ENCODE results near the gene MYOZ1. TPM values are rescaled to one million over a fixed set of nuclear protein-coding genes. Genes with fewer than 3 reads are reported as not detected.

MYOZ1 gene
- total RNA-seq, 1 experiment from 2014 or later: not detected

DNA sequence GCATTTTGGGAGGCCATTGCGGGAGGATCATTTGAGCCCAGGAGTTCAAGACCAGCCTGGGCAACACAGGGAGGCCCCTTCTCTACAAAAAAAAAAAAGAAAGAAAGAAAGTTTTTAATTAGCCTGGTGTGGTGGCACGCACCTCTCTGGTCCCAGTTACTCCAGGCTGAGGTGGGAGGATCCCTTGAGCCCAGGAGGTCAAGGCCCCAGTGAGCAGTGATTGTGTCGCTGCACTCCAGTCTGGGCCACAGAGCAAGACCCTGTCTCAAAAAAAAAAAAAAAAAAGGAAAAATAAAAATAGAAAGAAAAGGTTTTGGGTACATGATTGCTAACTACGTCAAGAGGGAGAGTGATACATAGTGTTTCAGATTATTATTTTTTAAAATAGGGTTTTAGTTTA is 48.2 kb downstream of the MYOZ1 start:
- DNase-seq (ENCODE audit: low read depth, low spot score) (no peak), ATAC-seq (no peak)
- no peaks in the 10 kb centered on the region for H3K27me3 ChIP-seq (ENCODE audit: insufficient read depth, low read length)
- H3K4me1 ChIP-seq (ENCODE audit: control insufficient read depth in 1 of 2, insufficient read depth in 2 of 2, low read length in 2 of 2): peaks cover 14 to 23% of the 10 kb centered on the region in 2 experiments; a peak in 3 of 4 replicates
- POLR2A ChIA-PET: no interaction called here
- CTCF ChIA-PET: no interaction called here
- no peak overlapping the region for H3K9ac ChIP-seq (ENCODE audit: low read length)
- no peaks in the 10 kb centered on the region for H3K9me3 ChIP-seq (ENCODE audit: control insufficient read depth in 1 of 2, insufficient read depth in 1 of 2, low read depth in 1 of 2, low read length in 2 of 2)
- TF ChIP-seq TCF7L2 (IDR thresholded peaks at IDR 0.05; ENCODE audit: borderline replicate concordance, extremely low read depth, insufficient read depth, insufficient read length) (no peak), SRF (IDR thresholded peaks at IDR 0.05; ENCODE audit: low read depth) (no peak), JUND (IDR thresholded peaks at IDR 0.05) (no peak), EZH2 (IDR thresholded peaks at IDR 0.05) (no peak), ZFX (IDR thresholded peaks at IDR 0.05) (no peak), ZNF274 (IDR thresholded peaks at IDR 0.05; ENCODE audit: low read depth, low read length) (no peak), YY1 (IDR thresholded peaks at IDR 0.05; ENCODE audit: extremely low read depth, insufficient replicate concordance, low read depth, low read length) (no peak), SP1 (IDR thresholded peaks at IDR 0.05; ENCODE audit: low read depth) (no peak), CEBPB (IDR thresholded peaks at IDR 0.05; ENCODE audit: low read depth) (no peak), FOSL1 (IDR thresholded peaks at IDR 0.05; ENCODE audit: low read depth) (no peak), RAD21 (IDR thresholded peaks at IDR 0.05; ENCODE audit: low read depth) (no peak), ELF1 (IDR thresholded peaks at IDR 0.05; ENCODE audit: borderline replicate concordance, low read depth) (no peak)
- TF ChIP-seq, protein P1, sequence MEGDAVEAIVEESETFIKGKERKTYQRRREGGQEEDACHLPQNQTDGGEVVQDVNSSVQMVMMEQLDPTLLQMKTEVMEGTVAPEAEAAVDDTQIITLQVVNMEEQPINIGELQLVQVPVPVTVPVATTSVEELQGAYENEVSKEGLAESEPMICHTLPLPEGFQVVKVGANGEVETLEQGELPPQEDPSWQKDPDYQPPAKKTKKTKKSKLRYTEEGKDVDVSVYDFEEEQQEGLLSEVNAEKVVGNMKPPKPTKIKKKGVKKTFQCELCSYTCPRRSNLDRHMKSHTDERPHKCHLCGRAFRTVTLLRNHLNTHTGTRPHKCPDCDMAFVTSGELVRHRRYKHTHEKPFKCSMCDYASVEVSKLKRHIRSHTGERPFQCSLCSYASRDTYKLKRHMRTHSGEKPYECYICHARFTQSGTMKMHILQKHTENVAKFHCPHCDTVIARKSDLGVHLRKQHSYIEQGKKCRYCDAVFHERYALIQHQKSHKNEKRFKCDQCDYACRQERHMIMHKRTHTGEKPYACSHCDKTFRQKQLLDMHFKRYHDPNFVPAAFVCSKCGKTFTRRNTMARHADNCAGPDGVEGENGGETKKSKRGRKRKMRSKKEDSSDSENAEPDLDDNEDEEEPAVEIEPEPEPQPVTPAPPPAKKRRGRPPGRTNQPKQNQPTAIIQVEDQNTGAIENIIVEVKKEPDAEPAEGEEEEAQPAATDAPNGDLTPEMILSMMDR (IDR thresholded peaks at IDR 0.05 in 2 of 3, conservative IDR thresholded peaks at IDR 0.05 in 1 of 3; ENCODE audit: borderline replicate concordance in 1 of 3, insufficient read depth in 1 of 3, low read depth in 2 of 3, low read length in 2 of 3): no peak
- TF ChIP-seq, protein P2, sequence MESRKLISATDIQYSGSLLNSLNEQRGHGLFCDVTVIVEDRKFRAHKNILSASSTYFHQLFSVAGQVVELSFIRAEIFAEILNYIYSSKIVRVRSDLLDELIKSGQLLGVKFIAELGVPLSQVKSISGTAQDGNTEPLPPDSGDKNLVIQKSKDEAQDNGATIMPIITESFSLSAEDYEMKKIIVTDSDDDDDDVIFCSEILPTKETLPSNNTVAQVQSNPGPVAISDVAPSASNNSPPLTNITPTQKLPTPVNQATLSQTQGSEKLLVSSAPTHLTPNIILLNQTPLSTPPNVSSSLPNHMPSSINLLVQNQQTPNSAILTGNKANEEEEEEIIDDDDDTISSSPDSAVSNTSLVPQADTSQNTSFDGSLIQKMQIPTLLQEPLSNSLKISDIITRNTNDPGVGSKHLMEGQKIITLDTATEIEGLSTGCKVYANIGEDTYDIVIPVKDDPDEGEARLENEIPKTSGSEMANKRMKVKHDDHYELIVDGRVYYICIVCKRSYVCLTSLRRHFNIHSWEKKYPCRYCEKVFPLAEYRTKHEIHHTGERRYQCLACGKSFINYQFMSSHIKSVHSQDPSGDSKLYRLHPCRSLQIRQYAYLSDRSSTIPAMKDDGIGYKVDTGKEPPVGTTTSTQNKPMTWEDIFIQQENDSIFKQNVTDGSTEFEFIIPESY (IDR thresholded peaks at IDR 0.05; ENCODE audit: extremely low read depth, insufficient replicate concordance, low read length): no peak
- TF ChIP-seq, protein P3, sequence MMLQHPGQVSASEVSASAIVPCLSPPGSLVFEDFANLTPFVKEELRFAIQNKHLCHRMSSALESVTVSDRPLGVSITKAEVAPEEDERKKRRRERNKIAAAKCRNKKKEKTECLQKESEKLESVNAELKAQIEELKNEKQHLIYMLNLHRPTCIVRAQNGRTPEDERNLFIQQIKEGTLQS (IDR thresholded peaks at IDR 0.05): no peak
- TF ChIP-seq, protein P4, sequence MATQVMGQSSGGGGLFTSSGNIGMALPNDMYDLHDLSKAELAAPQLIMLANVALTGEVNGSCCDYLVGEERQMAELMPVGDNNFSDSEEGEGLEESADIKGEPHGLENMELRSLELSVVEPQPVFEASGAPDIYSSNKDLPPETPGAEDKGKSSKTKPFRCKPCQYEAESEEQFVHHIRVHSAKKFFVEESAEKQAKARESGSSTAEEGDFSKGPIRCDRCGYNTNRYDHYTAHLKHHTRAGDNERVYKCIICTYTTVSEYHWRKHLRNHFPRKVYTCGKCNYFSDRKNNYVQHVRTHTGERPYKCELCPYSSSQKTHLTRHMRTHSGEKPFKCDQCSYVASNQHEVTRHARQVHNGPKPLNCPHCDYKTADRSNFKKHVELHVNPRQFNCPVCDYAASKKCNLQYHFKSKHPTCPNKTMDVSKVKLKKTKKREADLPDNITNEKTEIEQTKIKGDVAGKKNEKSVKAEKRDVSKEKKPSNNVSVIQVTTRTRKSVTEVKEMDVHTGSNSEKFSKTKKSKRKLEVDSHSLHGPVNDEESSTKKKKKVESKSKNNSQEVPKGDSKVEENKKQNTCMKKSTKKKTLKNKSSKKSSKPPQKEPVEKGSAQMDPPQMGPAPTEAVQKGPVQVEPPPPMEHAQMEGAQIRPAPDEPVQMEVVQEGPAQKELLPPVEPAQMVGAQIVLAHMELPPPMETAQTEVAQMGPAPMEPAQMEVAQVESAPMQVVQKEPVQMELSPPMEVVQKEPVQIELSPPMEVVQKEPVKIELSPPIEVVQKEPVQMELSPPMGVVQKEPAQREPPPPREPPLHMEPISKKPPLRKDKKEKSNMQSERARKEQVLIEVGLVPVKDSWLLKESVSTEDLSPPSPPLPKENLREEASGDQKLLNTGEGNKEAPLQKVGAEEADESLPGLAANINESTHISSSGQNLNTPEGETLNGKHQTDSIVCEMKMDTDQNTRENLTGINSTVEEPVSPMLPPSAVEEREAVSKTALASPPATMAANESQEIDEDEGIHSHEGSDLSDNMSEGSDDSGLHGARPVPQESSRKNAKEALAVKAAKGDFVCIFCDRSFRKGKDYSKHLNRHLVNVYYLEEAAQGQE (IDR thresholded peaks at IDR 0.05; ENCODE audit: low read depth): no peak
- TF ChIP-seq, protein P5, sequence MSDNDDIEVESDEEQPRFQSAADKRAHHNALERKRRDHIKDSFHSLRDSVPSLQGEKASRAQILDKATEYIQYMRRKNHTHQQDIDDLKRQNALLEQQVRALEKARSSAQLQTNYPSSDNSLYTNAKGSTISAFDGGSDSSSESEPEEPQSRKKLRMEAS (IDR thresholded peaks at IDR 0.05): no peak
- no peaks in the 10 kb centered on the region for H3K79me2 ChIP-seq (ENCODE audit: insufficient read depth, low read length)
- RAD21 ChIA-PET (ENCODE audit: low non-redundant PET in 1 of 2, low total read pairs in 2 of 2, uncharacterized antibody in 2 of 2, unreplicated experiment in 2 of 2): no interaction called here
- no peaks in the 10 kb centered on the region for H3K36me3 ChIP-seq (ENCODE audit: control insufficient read depth in 1 of 2, insufficient read depth in 2 of 2, low read length in 2 of 2)
- BruUV-seq (replicated peaks): no TSS peak
- no peak overlapping the region for H3K27ac ChIP-seq (ENCODE audit: low read depth, low read length)
- intact Hi-C loops (cut with micrococcal nuclease): no loop called here
- no peaks in the 10 kb centered on the region for H3K9me2 ChIP-seq (ENCODE audit: insufficient read depth)
- H4K20me1 ChIP-seq (ENCODE audit: insufficient read depth): no peaks in the 10 kb centered on the region
- no peak overlapping the region for H2AFZ ChIP-seq (ENCODE audit: low read depth, low read length, poor library complexity, severe bottlenecking)
- H3K4me2 ChIP-seq (ENCODE audit: low read length): no peak overlapping the region
- no peak overlapping the region for H3K4me3 ChIP-seq (replicated peaks in 1 of 2; ENCODE audit: low read depth in 1 of 2, low read length in 2 of 2)
